ENCODE data around the gene KCNF1. TPM values are rescaled to one million over a fixed set of nuclear protein-coding genes. Genes with fewer than 3 reads are reported as not detected.

Gene KCNF1
- total RNA-seq, 2 donors from 2014 or later = 1.0 TPM; not detected in 1

DNA sequence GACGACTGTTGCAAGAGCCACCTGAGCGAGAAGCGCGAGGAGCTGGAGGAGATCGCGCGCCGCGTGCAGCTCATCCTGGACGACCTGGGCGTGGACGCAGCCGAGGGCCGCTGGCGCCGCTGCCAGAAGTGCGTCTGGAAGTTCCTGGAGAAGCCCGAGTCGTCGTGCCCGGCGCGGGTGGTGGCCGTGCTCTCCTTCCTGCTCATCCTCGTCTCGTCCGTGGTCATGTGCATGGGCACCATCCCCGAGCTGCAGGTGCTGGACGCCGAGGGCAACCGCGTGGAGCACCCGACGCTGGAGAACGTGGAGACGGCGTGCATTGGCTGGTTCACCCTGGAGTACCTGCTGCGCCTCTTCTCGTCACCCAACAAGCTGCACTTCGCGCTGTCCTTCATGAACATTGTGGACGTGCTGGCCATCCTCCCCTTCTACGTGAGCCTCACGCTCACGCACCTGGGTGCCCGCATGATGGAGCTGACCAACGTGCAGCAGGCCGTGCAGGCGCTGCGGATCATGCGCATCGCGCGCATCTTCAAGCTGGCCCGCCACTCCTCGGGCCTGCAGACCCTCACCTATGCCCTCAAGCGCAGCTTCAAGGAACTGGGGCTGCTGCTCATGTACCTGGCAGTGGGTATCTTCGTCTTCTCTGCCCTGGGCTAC is 1.2 kb downstream of the KCNF1 start:
- H3K4me3 ChIP-seq = no peak overlapping the region
- H3K4me1 ChIP-seq (replicated peaks) = no peaks in the 10 kb centered on the region
- no peaks in the 10 kb centered on the region for H3K36me3 ChIP-seq
- no peak overlapping the region for H3K27ac ChIP-seq
- no peak for TF ChIP-seq POLR2A (IDR thresholded peaks at IDR 0.05)
- no peak for TF ChIP-seq CTCF (IDR thresholded peaks at IDR 0.05)
- TF ChIP-seq POLR2AphosphoS5 (IDR thresholded peaks at IDR 0.05) = no peak
- H3K9me3 ChIP-seq = no peaks in the 10 kb centered on the region
- intact Hi-C loops (cut with DNase I) = loop anchor here (5.0 kb wide), 2 partner anchors 76 to 209 kb away; no protein-coding TSS in a partner anchor
- peaks cover 4% of the 10 kb centered on the region for H3K27me3 ChIP-seq (replicated peaks; ENCODE audit: insufficient read depth)
- DNase-seq (ENCODE audit: low spot score) = no peak
- 84% methylated on average over 58 of the region's 58 CpGs for WGBS

DNA sequence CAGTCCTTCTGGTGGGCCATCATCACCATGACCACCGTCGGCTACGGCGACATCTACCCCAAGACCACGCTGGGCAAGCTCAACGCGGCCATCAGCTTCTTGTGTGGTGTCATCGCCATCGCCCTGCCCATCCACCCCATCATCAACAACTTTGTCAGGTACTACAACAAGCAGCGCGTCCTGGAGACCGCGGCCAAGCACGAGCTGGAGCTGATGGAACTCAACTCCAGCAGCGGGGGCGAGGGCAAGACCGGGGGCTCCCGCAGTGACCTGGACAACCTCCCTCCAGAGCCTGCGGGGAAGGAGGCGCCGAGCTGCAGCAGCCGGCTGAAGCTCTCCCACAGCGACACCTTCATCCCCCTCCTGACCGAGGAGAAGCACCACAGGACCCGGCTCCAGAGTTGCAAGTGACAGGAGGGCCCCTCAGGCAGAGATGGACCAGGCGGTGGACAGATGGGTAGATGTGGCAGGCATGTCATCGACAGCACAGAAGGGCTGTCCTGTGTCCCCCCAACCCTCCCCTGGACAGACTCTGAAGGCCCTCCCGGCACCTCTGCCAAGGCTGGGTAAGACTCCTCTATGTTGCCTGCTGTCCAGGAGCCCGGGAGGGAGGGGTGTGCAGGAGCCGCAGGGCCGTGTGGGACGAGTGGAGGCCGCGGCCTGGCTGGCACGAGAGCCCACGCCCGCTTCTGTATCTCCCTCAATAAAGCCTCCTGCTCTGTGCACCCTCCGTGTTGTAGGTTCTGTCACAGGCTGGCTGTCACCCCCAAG is 2.0 kb downstream of the KCNF1 start:
- intact Hi-C loops (cut with DNase I) = loop anchor here (5.0 kb wide), 2 partner anchors 76 to 209 kb away; no protein-coding TSS in a partner anchor
- Histone ChIP-seq H3K27me3 (replicated peaks; ENCODE audit: insufficient read depth) (peaks cover 4% of the 10 kb centered on the region), H3K4me3 (no peak overlapping the region), H3K9me3 (no peaks in the 10 kb centered on the region), H3K4me1 (replicated peaks) (no peaks in the 10 kb centered on the region), H3K27ac (no peak overlapping the region), H3K36me3 (no peaks in the 10 kb centered on the region)
- WGBS = 88% methylated on average over 30 of the region's 38 CpGs
- DNase-seq (ENCODE audit: low spot score) = no peak
- no peak for TF ChIP-seq POLR2AphosphoS5 (IDR thresholded peaks at IDR 0.05)
- no peak for TF ChIP-seq POLR2A (IDR thresholded peaks at IDR 0.05)

DNA sequence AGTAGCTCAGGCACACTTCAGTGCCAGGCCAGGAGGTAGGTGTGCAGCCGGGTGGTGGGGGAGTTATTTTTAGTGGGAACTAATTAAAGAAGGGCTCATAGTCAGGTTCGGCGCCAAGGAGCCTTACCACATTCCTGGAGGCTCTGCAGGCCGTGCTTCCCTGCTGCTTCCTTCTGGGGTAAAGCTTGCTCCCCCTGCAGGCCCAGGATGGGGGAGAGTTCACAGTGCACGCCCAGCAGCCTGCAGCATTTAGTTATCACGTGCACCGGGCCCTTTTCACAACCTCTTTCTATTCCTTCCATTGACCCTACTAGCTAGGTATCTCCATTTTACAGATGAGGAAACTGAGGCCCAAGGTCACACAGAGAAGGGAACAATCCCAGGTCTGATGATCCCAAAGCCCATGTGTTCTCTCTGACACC is 2.5 kb downstream of the KCNF1 start:
- DNase-seq (ENCODE audit: low spot score) = no peak
- Histone ChIP-seq H3K27me3 (replicated peaks; ENCODE audit: insufficient read depth) (peaks cover 4% of the 10 kb centered on the region), H3K4me3 (no peak overlapping the region), H3K9me3 (no peaks in the 10 kb centered on the region), H3K27ac (no peak overlapping the region), H3K4me1 (replicated peaks) (no peaks in the 10 kb centered on the region), H3K36me3 (no peaks in the 10 kb centered on the region)
- intact Hi-C loops (cut with DNase I) = loop anchor here (5.0 kb wide), 2 partner anchors 77 to 208 kb away; no protein-coding TSS in a partner anchor
- 48% methylated on average over 7 of the region's 7 CpGs for WGBS
- TF ChIP-seq POLR2A (IDR thresholded peaks at IDR 0.05) (no peak), POLR2AphosphoS5 (IDR thresholded peaks at IDR 0.05) (no peak), CTCF (IDR thresholded peaks at IDR 0.05) (no peak)

DNA sequence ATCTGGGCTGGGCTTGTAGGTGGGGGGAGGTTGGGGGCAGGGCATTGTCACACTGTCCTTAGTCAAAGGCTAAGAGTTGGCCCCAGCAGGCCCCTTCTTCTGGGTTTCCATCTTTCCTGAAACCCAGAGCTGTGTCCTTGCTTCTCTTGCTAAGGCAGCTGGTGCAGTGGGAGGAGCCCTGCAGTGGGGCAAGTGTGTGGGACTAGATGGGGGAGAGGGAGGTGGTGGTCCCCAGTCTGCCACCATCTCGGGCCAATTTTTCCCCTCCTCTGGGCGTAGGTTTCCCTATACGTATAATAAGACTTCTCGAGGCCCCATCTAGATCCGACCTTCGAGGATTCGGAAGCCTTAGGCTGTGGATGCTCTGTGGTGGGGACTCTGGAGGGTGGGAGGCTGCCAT is 3.5 kb downstream of the KCNF1 start:
- Histone ChIP-seq H3K36me3 (no peaks in the 10 kb centered on the region), H3K4me3 (no peak overlapping the region), H3K9me3 (no peaks in the 10 kb centered on the region), H3K27me3 (replicated peaks; ENCODE audit: insufficient read depth) (peaks cover 4% of the 10 kb centered on the region), H3K27ac (no peak overlapping the region), H3K4me1 (replicated peaks) (no peaks in the 10 kb centered on the region)
- 97% methylated on average over 7 of the region's 7 CpGs for WGBS
- TF ChIP-seq POLR2A (IDR thresholded peaks at IDR 0.05) (no peak), POLR2AphosphoS5 (IDR thresholded peaks at IDR 0.05) (no peak), CTCF (IDR thresholded peaks at IDR 0.05) (no peak)
- intact Hi-C loops (cut with DNase I) = no loop called here
- no peak for DNase-seq (ENCODE audit: low spot score)

DNA sequence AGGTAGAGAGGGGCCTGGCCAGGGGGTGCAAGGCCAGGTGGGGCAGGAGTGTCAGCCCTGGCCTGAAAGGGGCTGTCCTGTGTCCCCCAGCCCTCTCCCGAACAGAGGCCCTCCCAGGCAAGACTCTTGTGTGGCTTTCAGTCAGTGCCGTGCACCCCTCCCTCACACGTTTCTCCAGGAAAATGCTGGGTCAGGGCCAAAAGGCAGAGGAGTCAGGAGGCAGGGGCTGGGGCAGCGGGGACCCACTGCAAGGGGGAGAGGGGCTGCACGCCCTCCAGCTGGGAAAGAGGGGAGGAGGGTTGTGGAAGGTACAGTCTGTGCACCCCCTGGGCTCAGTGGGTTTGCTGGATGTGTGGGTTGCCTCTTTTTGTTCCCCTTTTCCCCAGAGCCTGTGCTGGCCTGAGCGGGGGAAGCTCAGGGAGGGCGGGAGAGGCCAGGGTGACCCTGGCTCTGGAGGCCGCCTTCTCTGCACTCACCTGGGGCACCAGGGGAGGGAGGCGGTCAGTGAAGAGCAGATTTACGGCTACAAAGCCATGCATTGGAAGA is 4.1 kb downstream of the KCNF1 start:
- TF ChIP-seq POLR2A (IDR thresholded peaks at IDR 0.05) (no peak), CTCF (IDR thresholded peaks at IDR 0.05) (no peak), POLR2AphosphoS5 (IDR thresholded peaks at IDR 0.05) (no peak)
- Histone ChIP-seq H3K4me3 (no peak overlapping the region), H3K27me3 (replicated peaks; ENCODE audit: insufficient read depth) (peaks cover 4% of the 10 kb centered on the region), H3K36me3 (no peaks in the 10 kb centered on the region), H3K9me3 (no peaks in the 10 kb centered on the region), H3K27ac (no peak overlapping the region), H3K4me1 (replicated peaks) (no peaks in the 10 kb centered on the region)
- DNase-seq (ENCODE audit: low spot score) = no peak
- 80% methylated on average over 10 of the region's 10 CpGs for WGBS
- intact Hi-C loops (cut with DNase I) = no loop called here
